Activated CD8-positive, alpha-beta memory T cell treated with anti-CD3 and anti-CD28 coated beads for 24 hours (primary cell): ENCODE measurements around the gene GNAZ.
"Not testable (repeated sequence)": the region's sequence is repeated elsewhere in the genome, so short reads cannot be mapped to it uniquely, and the experiment has no call there.

Experiments used
- DNase-seq: peaks from one replicate; pipeline ENCODE4 v3.0.0-alpha.2; 2020

GNAZ gene

DNA sequence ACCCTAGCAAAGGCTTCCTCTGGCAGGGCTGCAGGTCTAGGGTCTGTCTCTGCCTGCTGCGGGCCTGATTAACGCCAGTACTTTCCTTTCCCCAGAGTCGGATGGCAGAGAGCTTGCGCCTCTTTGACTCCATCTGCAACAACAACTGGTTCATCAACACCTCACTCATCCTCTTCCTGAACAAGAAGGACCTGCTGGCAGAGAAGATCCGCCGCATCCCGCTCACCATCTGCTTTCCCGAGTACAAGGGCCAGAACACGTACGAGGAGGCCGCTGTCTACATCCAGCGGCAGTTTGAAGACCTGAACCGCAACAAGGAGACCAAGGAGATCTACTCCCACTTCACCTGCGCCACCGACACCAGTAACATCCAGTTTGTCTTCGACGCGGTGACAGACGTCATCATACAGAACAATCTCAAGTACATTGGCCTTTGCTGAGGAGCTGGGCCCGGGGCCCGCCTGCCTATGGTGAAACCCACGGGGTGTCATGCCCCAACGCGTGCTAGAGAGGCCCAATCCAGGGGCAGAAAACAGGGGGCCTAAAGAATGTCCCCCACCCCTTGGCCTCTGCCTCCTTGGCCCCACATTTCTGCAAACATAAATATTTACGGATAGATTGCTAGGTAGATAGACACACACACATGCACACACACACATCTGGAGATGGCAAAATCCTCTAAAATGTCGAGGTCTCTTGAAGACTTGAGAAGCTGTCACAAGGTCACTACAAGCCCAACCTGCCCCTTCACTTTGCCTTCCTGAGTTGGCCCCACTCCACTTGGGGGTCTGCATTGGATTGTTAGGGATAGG is 52.9 kb downstream of the GNAZ start:
- no peak for DNase-seq

DNA sequence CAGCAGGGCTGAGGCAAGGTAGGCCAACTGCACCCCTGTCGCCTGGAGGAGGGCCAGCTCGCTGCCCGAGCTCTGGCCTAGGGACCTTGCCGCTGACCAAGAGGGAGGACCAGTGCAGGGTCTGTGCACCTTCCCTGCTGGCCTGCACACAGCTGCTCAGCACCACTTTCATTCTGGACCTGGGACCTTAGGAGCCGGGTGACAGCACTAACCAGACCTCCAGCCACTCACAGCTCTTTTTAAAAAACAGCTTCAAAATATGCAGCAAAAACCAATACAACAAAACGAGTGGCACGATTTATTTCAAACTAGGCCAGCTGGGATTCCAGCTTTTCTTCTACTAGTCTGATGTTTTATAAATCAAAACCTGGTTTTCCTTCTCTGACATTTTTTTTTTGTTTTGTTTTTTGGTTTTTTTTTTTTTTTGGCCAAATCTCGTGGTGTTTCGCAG is 53.5 kb downstream of the GNAZ start:
- DNase-seq: no peak

DNA sequence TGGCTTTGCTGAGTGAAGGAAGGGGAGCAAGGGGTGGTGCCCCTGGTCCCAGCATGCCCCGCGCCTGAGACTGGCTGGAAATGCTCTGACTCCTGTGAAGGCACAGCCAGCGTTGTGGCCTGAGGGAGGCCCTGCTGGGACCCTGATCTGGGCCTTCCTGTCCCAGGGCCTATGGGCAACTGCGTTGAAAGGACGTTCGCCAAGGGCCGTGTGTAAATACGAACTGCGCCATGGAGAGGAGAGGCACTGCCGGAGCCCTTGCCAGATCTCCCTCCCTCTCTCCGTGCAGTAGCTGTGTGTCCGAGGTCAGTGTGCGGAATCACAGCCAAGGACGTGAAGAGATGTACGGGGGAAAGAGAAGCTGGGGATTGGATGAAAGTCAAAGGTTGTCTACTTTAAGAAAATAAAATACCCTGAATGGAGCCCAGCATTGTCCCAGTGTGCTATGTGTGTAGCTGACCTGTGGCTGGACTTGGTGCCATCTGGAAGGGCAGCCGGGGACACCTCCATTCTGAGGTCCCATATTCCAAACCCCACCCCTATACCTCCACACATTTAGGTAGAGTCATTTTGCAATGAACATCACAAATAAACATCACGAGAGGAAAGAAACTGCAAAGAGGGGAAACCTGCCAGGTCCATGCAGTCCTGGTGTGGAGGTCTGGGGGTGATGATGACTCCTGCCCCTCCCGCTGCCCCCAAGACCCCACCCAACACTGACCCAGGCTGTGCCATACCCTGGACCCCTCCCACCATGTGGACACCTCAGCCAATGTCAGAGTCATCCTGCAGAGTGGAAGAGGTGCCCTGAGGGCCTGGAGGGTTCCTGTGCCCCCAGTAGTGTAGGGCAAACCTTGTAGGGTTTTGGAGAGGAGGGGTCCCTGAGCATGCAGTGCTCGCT is 54.5 kb downstream of the GNAZ start:
- no peak for DNase-seq

DNA sequence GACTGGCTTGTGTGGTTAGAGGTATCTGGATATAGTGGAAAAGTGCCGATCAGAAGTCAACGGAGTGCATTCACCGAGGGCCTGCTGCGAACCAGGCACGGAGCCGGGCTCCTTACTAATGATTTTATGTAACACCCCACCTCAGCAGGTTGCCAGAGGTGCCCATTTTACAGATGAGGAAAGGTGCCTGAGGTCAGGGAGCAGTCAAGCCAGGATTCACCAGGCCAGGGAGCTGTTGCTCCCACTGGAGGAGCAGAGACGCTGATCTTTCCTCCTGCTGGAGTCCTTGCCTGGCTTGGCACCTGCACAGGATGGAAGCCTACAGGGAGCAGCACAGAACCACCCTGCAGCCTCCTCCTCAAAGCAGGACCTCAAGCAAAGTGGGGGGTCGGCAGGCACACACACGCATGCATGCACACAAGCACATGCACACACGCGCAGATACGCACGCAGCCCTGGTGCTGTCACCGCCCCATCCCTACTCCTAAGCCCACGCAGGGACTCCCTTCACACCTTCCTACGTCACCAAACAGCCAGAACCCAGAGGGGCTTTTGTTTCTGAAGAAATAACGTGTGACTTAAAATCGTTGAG is 55.3 kb downstream of the GNAZ start:
- DNase-seq: no peak

DNA sequence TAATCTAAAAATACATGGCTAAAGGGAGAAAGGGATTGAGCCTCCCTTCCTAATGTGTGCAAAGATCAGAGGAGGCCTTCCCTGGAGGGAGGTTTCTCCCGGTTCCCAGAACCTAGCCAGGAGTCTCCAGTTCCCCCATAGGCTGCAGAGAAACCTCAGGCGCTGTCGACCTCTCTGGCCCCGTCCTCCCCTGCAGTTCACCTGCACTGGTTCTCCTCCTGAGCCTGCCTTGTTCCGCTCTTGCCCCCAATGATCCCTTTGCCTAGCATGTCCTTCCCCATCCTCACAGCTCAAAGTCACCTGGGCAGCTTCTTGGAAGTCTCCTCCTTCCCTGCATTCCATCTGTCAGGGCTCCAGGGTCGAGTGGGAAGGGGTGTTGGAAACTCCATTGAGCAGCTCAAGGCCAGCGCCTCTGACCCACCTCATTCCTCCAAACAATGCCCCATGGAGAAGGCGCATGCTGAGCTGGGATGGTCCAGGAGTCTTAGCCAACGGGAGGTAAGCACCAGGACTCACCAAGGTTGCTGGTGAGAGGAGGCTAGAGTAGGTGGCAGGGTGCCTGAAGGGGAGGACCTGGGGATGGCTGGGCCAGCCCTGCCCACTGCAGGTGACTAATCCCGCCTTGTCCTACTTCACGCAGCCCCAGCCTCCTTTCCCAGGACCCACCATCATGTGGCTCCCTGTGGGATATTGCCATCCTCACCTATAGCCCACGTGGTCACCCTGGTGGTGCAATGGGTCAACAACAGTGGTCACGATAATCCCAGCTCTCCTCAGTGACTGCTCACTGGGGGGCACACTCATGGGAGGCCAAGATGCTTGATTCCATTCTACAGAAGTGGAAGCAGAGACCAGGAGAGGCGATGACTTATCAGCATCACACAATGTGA is 56.1 kb downstream of the GNAZ start:
- no peak for DNase-seq

DNA sequence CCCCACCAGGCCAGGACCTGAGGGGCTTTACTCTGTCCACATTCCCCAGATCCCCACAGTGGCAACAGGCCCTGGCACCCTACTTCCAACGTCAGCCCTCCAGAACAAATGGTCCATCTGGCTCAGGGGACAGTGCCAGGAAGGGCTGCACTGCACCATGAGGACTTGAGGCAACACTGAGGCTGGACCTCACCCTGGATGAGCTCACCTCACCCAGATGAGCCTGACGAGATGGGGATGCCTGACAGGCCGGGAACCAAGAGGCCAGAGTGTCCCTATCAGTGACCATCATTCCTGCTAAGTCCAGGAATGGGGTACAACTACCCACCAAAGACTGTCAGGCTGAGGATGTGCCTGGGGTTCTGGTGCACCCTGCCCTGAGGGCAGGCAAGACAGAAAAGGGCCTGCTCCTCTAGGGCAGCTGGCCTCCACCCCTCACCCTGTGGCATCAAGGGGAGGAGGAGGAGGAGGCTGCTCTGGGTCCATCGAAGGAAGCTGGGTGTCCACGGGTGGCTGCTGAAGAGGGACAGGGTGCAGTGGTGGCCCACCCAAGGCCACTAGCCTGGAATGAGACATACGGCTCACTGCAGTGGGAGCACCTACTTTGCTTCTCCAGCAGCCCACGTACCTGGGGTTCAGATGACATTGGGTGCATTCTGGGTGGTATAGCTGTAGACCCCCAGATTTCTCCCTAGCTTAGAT is 56.9 kb downstream of the GNAZ start:
- no peak for DNase-seq

DNA sequence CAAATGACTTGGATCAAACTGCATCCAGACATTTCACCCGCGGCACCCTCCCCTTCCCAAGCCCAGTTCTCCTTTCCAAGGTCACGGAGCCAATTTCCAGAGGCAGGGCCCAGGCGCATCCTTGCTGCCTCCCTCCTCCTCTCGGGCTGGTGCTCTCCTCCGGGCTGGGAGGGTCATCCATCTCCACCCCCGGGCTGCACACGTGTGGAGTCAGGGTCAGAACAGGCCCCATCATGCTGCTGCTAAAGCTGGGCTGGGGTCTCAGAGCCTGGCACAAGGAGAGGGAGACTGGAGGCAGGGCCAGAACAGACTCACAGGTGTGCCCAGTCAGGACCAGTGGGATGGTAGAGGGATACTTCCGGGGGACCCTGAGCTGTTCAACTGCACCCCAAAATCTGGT is 57.5 kb downstream of the GNAZ start:
- no peak for DNase-seq

DNA sequence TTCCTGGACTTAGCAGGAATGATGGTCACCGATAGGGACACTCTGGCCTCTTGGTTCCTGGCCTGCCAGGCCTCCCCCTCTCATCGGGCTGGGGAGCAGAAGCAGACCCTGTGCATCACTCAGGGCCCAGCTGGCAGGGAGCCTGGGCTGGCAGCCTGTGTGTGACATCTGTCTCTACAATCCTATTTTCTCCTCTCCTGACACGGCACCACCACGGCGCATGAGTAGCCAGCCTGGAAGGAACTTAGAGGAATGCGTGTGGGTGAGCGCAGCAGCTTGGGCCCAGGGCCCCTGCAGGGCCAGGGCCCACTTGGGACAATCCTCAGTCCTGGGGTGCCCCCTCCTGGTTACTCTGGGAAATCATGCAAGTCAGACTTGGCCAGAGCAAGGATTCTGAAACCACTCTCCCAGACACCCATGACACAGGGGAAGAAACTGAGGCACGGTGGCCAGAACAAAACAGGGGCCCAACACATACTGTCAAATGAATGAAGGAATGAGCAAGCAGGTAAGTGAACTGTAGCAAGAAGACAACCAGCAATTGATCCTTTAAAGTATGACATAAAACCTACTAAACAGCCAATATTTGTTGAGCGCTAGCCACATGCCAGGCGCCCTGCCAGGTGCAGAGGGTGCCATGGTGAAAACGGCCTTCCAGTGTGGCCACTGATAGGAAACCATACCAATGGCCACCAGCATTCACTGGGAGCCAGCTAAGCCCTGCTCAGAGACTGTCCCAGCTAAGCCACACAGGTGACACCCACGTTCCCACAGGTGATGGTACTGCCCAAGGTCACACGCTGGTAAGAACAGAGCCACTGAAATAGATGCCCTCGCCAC is 58.2 kb downstream of the GNAZ start:
- DNase-seq: peak; percentile 91

DNA sequence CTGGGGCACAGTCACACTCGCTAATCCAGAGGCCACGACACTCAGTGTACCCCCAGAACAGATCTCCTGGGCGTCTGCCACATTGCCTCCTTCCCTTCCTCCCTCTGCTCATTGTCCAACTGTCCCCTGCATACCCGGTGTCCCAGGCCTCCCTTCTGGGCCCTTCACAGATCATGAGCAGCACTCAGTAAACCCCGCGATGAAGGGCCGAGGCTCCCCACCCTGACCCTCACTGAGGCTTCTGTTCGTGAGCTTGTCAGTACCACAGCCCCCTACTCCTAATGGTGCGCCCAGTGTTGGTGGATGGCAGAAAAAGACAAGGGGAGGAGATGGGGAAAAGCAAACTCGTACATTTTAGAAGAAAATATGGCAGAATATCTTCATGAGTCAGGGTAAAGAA is 58.8 kb downstream of the GNAZ start:
- DNase-seq: no peak

DNA sequence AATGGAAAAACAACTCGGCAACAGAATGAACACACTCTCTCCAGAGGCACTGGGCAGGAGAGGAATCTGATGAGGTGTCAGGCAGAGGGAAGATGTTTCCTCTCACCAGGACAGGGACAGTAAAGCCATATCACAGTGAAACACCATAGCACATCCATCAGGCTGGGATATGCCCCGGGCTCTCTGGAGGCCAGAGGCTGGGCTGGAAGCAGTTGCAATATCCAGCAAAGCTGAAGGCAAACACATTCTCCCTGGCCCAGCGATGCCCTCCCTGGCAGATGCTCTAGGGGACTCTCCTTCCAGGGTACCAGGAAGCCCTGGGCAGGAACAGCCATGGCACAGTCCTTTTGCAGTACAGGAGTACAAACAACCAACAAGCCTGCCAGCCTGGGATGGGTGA is 60.4 kb downstream of the GNAZ start:
- DNase-seq: no peak

DNA sequence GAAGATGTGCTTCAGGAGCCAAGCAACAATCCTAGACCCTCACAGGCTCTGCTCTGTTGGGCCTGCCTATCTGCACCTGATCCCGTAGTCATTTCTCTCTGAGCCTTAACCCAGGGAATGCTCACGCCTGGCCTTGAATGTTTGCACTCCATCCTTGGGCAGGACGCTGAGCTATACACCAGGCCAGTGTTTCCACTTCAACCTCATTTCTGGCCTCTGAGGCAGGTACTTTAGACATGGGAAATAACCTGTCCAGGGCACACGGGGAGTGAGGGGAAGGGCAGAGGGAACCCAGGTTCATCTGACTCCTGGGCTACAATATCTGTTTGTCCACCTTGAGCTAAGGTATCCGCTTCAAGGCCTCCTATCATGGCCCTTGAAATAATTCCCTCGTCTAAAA is 61.6 kb downstream of the GNAZ start:
- DNase-seq: no peak

DNA sequence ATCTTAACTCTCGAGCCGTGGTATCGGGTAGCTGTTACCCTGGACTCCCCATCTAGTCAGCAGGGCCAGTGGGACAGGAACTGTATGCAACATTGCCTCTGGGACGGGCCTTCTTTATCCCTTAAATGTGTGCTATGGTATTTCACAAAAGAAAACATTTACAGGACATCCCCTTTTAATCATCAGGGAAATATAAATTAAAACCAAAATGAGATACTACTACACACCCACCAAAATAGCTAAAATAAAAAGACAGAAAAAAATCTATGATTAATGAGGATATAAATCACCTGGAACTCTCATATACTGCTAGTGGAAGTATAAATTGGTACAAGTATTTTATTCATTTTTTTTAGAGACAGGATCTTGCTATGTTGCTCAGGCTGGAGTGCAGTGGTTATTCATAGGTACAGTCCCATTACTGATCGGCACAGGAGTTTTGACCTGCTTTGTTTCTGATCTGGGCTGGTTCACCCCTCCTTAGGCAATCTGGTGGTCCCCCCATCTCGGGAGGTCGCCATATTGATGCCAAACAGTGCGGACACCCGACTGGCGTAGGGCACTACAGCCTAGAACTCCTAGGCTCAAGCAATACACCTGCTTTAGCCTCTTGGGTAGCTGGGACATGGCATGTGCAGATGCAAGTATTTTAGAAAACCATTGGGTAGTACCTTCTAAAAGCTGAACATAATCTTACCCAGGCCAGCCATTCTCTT is 62.2 kb downstream of the GNAZ start:
- DNase-seq: no peak

DNA sequence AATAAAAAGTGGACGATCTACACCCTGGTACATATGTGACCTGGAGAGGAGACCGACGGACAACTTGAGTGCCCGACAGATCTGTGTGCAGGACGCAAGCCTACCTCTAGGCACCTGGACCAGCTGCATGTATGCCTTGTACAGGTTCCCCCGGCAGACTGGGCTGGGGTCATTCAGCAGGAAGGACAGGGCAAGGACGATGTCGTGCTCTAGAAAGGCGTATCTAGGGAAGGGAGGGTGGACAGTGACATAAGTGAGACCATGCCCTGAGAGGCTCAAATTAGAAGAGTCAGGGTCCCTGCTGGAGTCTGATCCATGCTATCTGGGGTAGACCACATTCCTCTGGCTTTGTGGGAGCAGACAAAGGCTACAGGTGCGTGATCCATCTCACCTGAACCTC is 63.6 kb downstream of the GNAZ start:
- DNase-seq: no peak

DNA sequence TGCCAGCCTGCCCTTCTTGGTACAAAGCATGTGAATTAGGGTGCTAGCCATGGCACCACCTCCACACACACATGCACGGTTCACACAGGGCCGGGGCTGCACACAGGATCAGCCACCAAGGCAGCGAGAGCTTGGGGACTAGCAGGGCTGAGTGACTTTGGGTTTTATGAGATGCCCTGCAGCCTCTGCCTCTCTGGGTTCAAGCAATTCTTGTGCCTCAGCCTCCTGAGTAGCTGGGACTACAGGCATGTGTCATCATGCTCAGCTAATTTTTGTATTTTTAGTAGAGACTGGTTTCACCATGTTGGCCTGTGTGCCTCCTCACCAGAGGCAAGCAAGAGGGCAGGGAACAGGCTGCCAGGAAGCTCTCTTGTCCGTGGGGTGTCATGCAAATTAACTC is 66.7 kb downstream of the GNAZ start:
- not testable (repeated sequence) for DNase-seq

DNA sequence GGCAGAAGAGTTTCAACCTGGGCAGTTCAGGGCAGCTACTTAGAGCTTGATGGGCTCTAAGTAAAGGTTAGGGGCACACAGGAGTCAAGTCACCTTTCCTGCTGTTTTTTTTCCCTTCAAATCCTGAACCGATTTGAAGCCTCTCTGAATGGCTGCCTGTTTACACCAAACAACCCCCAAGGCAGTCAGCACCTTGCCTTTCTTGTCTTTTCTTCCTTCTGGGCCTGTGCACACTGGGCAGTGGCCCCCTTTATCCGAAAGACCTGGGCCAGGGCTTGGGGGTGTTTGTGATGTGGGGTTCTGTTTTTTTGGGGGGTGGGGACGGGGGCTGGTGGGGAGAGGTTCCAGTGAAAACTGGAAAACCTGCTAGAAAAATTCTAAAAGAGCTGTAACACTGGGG is 67.1 kb downstream of the GNAZ start:
- DNase-seq: no peak

DNA sequence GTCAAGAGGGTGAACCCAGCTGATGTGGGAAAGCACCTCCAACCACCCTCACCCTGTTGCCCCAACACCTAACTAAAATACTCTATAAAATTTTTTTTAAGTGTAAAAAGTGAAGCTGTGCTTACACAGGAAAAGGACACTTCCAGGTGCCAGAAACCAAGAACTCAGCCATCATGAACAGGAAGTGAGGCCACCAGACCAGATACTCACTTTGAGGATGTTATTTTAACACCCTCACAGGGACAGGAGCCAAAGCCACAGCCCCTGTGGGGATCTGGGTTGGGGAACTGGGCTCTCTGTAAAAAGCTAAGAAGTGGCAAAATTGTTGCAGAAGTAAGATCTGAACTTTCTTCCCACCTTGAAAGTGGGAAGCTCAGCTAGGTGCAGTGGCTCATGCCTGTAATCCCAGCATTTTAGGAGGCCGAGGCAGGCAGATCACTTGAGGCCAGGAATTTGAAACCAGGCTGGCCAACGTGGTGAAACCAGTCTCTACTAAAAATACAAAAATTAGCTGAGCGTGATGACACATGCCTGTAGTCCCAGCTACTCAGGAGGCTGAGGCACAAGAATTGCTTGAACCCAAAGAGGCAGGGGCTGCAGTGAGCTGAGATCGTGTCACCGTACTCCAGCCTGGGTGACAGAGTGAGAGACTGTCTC is 67.7 kb downstream of the GNAZ start:
- peak; percentile 69 for DNase-seq

DNA sequence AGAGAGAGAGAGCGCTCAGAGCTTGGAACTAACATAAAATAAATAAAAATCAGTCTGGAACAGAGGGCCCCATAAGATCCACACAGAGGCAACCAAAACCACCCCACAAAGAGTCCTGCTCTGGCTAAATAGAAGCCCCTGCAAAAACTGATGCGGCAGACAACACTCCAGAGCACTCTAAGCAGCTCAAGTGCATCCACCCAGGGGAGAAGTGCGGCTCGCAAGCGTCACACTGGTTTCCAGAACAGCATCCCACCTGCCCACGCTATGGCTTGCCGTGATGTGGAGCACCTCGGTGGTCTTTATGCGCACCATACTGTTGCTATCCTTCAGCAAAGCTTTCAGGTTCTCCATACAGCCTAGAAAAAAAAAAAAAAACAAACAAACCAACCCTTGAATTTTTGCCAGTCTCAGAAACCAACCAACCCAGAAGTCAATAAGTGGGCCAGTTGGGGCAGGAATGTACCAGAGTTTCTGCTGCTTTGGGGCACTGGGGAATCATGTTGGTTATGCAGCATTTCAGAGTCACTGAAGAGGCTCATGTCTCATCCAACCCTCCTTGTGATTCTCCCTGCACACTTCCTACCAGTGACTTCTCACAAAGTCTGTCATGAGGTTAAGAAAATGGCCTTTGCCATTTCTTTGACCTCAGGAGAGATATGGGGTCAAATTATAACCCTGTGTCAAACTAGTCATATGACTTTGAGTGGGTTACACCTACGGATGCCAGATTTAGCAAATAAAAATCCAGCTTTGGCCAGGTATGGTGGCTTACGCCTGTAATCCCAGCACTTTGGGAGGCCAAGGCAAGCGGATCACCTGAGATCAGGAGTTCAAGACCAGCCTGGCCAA is 68.5 kb downstream of the GNAZ start:
- no peak for DNase-seq

DNA sequence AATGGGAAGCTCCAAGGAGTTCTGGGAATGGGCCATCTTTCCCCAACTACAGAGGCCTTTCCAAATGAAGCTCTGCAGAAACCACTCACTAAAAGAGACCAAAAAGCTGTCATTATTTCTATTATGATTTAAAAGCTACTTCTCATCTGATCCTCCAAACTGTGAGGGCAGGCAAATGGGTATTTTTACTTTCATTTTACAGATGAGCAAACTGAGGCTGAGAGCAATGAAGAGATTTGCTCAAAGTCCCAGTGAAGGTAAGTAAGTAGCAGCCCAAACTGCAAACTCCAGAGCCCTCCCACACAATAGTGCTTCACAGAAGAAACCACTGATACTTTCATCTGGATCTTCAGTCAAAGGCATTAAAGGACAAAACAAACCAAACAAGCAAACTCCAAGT is 70.1 kb downstream of the GNAZ start:
- no peak for DNase-seq
